HepG2 (cell line): ENCODE data around the gene BABAM2. TPM values are rescaled to one million over a fixed set of nuclear protein-coding genes. Genes with fewer than 3 reads are reported as not detected.

Experiments used
- ATAC-seq: fragments of 200-7000 bp; cut with Tn5 transposase; 3 replicates; pipeline ENCODE4 v1.9.1; 2020; ENCODE audit warnings: mild to moderate bottlenecking, moderate library complexity
- BruUV-seq: library from RNA; stranded (reverse); fragments of 400-500 nt; replicated peaks from 2 replicates; lab custom pipeline; 2021; lab: Mats Ljungman, UMichigan
- CTCF ChIA-PET: fragments of 300-600 bp; formaldehyde crosslinking; extraction: SDS; loops from one replicate; lab custom pipeline; 2021; ENCODE audit warnings: low total read pairs, inconsistent platforms, low intra/inter-chr PET ratio; lab: Yijun Ruan, JAX
- POLR2A ChIA-PET: fragments of 350-600 bp; sonication (Branson Sonifier 250); formaldehyde crosslinking; loops from one replicate; lab custom pipeline; 2020; ENCODE audit warnings: antibody characterized with exemption, inconsistent platforms; lab: Yijun Ruan, JAX
- DNase-seq: peaks from one replicate; pipeline ENCODE4 v3.0.0-alpha.2; 2015; ENCODE audit warnings: low spot score
- FAIRE-seq: peaks from 3 replicates; lab custom pipeline; 2011; peaks lifted over from hg19 to GRCh38; lab: Jason Lieb, UNC
- H2AFZ ChIP-seq: one replicate; pipeline ENCODE4 v1.6.1; 2011; ENCODE audit warnings: low read length, inconsistent platforms
- H3K27ac ChIP-seq: fragments of 300-600 bp; 3 replicates; pipeline ENCODE4 v1.8.0; 2011; ENCODE audit warnings: mixed run types, mild to moderate bottlenecking, mixed read lengths, low read length, inconsistent platforms; ENCODE audit not compliant: insufficient read depth; ENCODE audit errors: extremely low read length
- H3K27me3 ChIP-seq, 2 experiments: fragments of 200-600 bp in 1 of 2; 2 replicates in 1 of 2; 3 replicates in 1 of 2; pipeline versions ENCODE4 v1.6.0 to v1.8.0; 2011; ENCODE audit warnings: low read length in 2 of 2, mild to moderate bottlenecking in 2 of 2, moderate library complexity in 2 of 2, inconsistent platforms in 1 of 2; ENCODE audit not compliant: insufficient read depth in 2 of 2, control insufficient read depth in 1 of 2
- H3K36me3 ChIP-seq, 2 experiments: fragments of 200-600 bp in 1 of 2; replicated peaks in 1 of 2; 2 replicates in 1 of 2; 3 replicates in 1 of 2; pipeline versions ENCODE4 v1.5.1 to v1.8.0; 2011; ENCODE audit warnings: low read length in 2 of 2, inconsistent platforms in 1 of 2; ENCODE audit not compliant: insufficient read depth in 2 of 2, control insufficient read depth in 1 of 2
- H3K4me1 ChIP-seq: 2 replicates; pipeline ENCODE4 v1.5.1; 2012; ENCODE audit warnings: low read length, inconsistent platforms; ENCODE audit not compliant: insufficient read depth
- H3K4me2 ChIP-seq: 2 replicates; pipeline ENCODE4 v1.6.0; 2011; ENCODE audit warnings: low read depth, low read length, inconsistent platforms
- H3K4me3 ChIP-seq, 3 experiments: fragments of 200-600 bp in 1 of 3; sonication (generic), shearing (Covaris generic) in 1 of 3; replicated peaks in 1 of 3; 2 replicates each; pipeline ENCODE4 v1.5.1; 2011 to 2016; ENCODE audit warnings: low read length in 3 of 3, inconsistent platforms in 2 of 3, low read depth in 2 of 3, mild to moderate bottlenecking in 2 of 3, control low read depth in 1 of 3, mixed read lengths in 1 of 3; ENCODE audit not compliant: insufficient read depth in 1 of 3
- H3K79me2 ChIP-seq: one replicate; pipeline ENCODE4 v1.6.1; 2011; ENCODE audit warnings: low read length, inconsistent platforms; ENCODE audit not compliant: insufficient read depth
- H3K9ac ChIP-seq: 2 replicates; pipeline ENCODE4 v1.6.0; 2011; ENCODE audit warnings: mild to moderate bottlenecking, low read depth, low read length, inconsistent platforms; ENCODE audit not compliant: insufficient read depth
- H3K9me3 ChIP-seq: 2 replicates; pipeline ENCODE4 v1.5.1; 2012; ENCODE audit warnings: mild to moderate bottlenecking, low read length
- H4K20me1 ChIP-seq: 2 replicates; pipeline ENCODE4 v1.6.0; 2011; ENCODE audit warnings: inconsistent platforms, mild to moderate bottlenecking, low read length, moderate library complexity; ENCODE audit not compliant: insufficient read depth
- CSRNP1 ChIP-seq: sonication (generic); formaldehyde crosslinking; IDR thresholded peaks from 2 replicates; pipeline ENCODE4 v1.8.1; 2023; ENCODE audit warnings: mild to moderate bottlenecking, missing genetic modification reagents
- DBP ChIP-seq: sonication (generic); formaldehyde crosslinking; IDR thresholded peaks from 2 replicates; pipeline ENCODE4 v1.4.0; 2020; ENCODE audit warnings: missing genetic modification reagents; ENCODE audit errors: not compliant biosample characterization
- ELF3 ChIP-seq: IDR thresholded peaks from 2 replicates; pipeline ENCODE4 v1.6.1; 2016; ENCODE audit warnings: missing genetic modification reagents, missing compliant biosample characterization
- IRF1 ChIP-seq: sonication (generic); formaldehyde crosslinking; IDR thresholded peaks from 2 replicates; pipeline ENCODE4 v1.4.0; 2020; ENCODE audit warnings: low read depth, mild to moderate bottlenecking, missing genetic modification reagents
- MYC ChIP-seq: sonication (generic); formaldehyde crosslinking; IDR thresholded peaks from 2 replicates; pipeline ENCODE4 v1.9.0; 2021; ENCODE audit warnings: missing genetic modification reagents, borderline replicate concordance
- NFKBIZ ChIP-seq: IDR thresholded peaks from 2 replicates; pipeline ENCODE4 v1.6.1; 2018; ENCODE audit warnings: missing genetic modification reagents, missing compliant biosample characterization
- PHF21A ChIP-seq: sonication (generic); formaldehyde crosslinking; IDR thresholded peaks from 2 replicates; pipeline ENCODE4 v1.5.0; 2020; ENCODE audit warnings: mild to moderate bottlenecking, missing genetic modification reagents
- THAP9 ChIP-seq: sonication (generic); formaldehyde crosslinking; IDR thresholded peaks from 2 replicates; pipeline ENCODE4; 2020; ENCODE audit warnings: missing genetic modification reagents, mild to moderate bottlenecking, borderline replicate concordance
- ZBTB21 ChIP-seq: sonication (generic); formaldehyde crosslinking; IDR thresholded peaks from 2 replicates; pipeline ENCODE4 v1.4.0; 2020; ENCODE audit warnings: missing genetic modification reagents
- ZNF235 ChIP-seq: sonication (generic); formaldehyde crosslinking; IDR thresholded peaks from 2 replicates; pipeline ENCODE4 v1.8.1; 2023; ENCODE audit warnings: mild to moderate bottlenecking, missing genetic modification reagents, borderline replicate concordance
- ZNF276 ChIP-seq: sonication (generic); formaldehyde crosslinking; IDR thresholded peaks from 2 replicates; pipeline ENCODE4 v1.4.0; 2020; ENCODE audit warnings: mild to moderate bottlenecking, low read depth, missing genetic modification reagents
- ZSCAN9 ChIP-seq: IDR thresholded peaks from 2 replicates; pipeline ENCODE4 v1.6.1; 2016; ENCODE audit warnings: borderline replicate concordance
- WGBS: methylation state at CpG from one replicate; pipeline ENCODE4 v1.1.6; 2017; ENCODE audit warnings: low lambda C conversion rate; 5-methylcytosine and 5-hydroxymethylcytosine counted together
- in situ Hi-C: cut with HindIII; loops from 2 replicates; pipeline ENCODE4 v1.10.0; 2017; ENCODE audit warnings: low pct_unique_long_range_greater_than_20kb; ENCODE audit not compliant: extremely low pct_ligation_motif_present
- intact Hi-C: fragments of 100-400 bp; cut with micrococcal nuclease; formaldehyde crosslinking; loops from one replicate; pipeline ENCODE4 v1.10.0; 2022; ENCODE audit not compliant: unreplicated experiment
- polyA plus RNA-seq, 8 experiments: library from polyadenylated mRNA; depleted of rRNA in 3 of 8; stranded (reverse) in 7 of 8; unstranded in 1 of 8; fragments of >200 nt; fragmentation: Illumina TruSeq in 4 of 8; extraction: Trizol in 4 of 8; gene quantifications; 2 replicates each; pipeline versions ENCODE4 v1.2.1 to v1.2.3, GENCODE V29; 2011 to 2016; ENCODE audit warnings: low read depth in 4 of 8, missing spikeins in 1 of 8, mixed read lengths in 1 of 8; ENCODE audit not compliant: insufficient read depth in 1 of 8
- total RNA-seq, 5 experiments: library from RNA; depleted of rRNA; stranded (reverse); fragments of >200 nt; fragmentation: Illumina TruSeq; extraction: Trizol; gene quantifications; 2 replicates each; pipeline ENCODE4 v1.2.3, GENCODE V29; 2016; ENCODE audit warnings: low read depth in 1 of 5

BABAM2 gene
- total and polyA plus RNA-seq, 2 of the 13 experiments (the other 11 are each of a cell fraction or from before 2014, with no cell fraction given) = 24.9 to 28.0 TPM

GRCh38 chr2:28358668-28359201 is 468.2 kb downstream of the BABAM2 start (continued):
- 0 out of 2 replicates have a peak, but pooled peaks have one; percentile 40 for TF ChIP-seq CSRNP1 (CRISPR knock-in tag)
- no peak for TF ChIP-seq NFKBIZ (CRISPR knock-in tag)
- TF ChIP-seq ZNF235 (CRISPR knock-in tag) = no peak
- TF ChIP-seq ZNF276 (CRISPR knock-in tag) = no peak
- no peak for TF ChIP-seq PHF21A (CRISPR knock-in tag)

- whole genome bisulfite sequencing = 34% methylated on average over 28 of the region's 28 CpGs
- peak overlapping the region; percentile 2 to 54 (median 21); a peak in 4 of 6 replicates for H3K4me3 ChIP-seq
- intact Hi-C loops (loop anchor here (5.0 kb wide), 1 partner anchor 33 kb away; the partner anchor contains the start of gene FOSL2), in situ Hi-C loops (no loop called here)
- H3K9ac ChIP-seq = peak overlapping the region; percentile 38; the same call in 1 of the 2 replicates
- H3K4me1 ChIP-seq = peaks cover 50% of the 10 kb centered on the region
- H3K4me2 ChIP-seq = peak overlapping the region; percentile 83
- ATAC-seq (peak; percentile 29), FAIRE-seq (peak; percentile 39), DNase-seq (peak; percentile 69)
- H3K79me2 ChIP-seq = no peaks in the 10 kb centered on the region
- H2AFZ ChIP-seq = peak overlapping the region; percentile 9
- H3K27ac ChIP-seq = no peak overlapping the region
- H3K9me3 ChIP-seq = no peaks in the 10 kb centered on the region
- ChIA-PET CTCF (no interaction called here), POLR2A (no interaction called here)
- no peaks in the 10 kb centered on the region for H3K36me3 ChIP-seq
- H3K27me3 ChIP-seq = peaks cover 0 to 23% of the 10 kb centered on the region in 2 experiments
- H4K20me1 ChIP-seq = no peaks in the 10 kb centered on the region
- BruUV-seq = no TSS peak
- TF ChIP-seq ELF3 (CRISPR knock-in tag) = 0 out of 2 replicates have a peak, but pooled peaks have one; percentile 41
- TF ChIP-seq IRF1 = no peak
- TF ChIP-seq ZBTB21 (CRISPR knock-in tag) = peak; percentile 90
- TF ChIP-seq DBP (CRISPR knock-in tag) = no peak
- peak; percentile 59; the same call in 1 of the 2 replicates for TF ChIP-seq MYC (CRISPR knock-in tag)
- TF ChIP-seq ZSCAN9 (CRISPR knock-in tag) = no peak
- TF ChIP-seq THAP9 = 0 out of 2 replicates have a peak, but pooled peaks have one; percentile 23
These were observed 468.9 kb downstream of the BABAM2 start for GRCh38 chr2:28359222-28360057.
